Endothelial cell of umbilical vein (primary cell): Measurements from ENCODE around the gene ST3GAL5. TPM values are rescaled to one million over a fixed set of nuclear protein-coding genes. Genes with fewer than 3 reads are reported as not detected.

Experiments used
- BruUV-seq: library from RNA; stranded (reverse); fragments of 400-500 nt; replicated peaks from 2 replicates; lab custom pipeline; 2021; lab: Mats Ljungman, UMichigan
- CTCF ChIA-PET: fragments of 300-600, 350-600 bp; sonication (Branson Sonifier 250); formaldehyde crosslinking; loops from one replicate; lab custom pipeline; 2021; ENCODE audit warnings: antibody characterized with exemption, inconsistent platforms; lab: Charles Lee
- POLR2A ChIA-PET: fragments of 300-600, 350-600 bp; sonication (Branson Sonifier 250); formaldehyde crosslinking; loops from one replicate; lab custom pipeline; 2021; ENCODE audit warnings: antibody characterized with exemption, inconsistent platforms; lab: Charles Lee
- DNase-seq: peaks from one replicate; pipeline ENCODE4 v3.0.0-alpha.2; 2011; ENCODE audit warnings: low read depth, low spot score
- FAIRE-seq: peaks from 2 replicates; lab custom pipeline; 2011; peaks lifted over from hg19 to GRCh38; lab: Jason Lieb, UNC
- H2AFZ ChIP-seq: 2 replicates; pipeline ENCODE4 v1.6.0; 2012; ENCODE audit warnings: low read depth, low read length, control low read depth, inconsistent platforms
- H3K27ac ChIP-seq: 2 replicates; pipeline ENCODE4 v1.5.1; 2011; ENCODE audit warnings: low read depth, mild to moderate bottlenecking, control low read depth, low read length, moderate library complexity; ENCODE audit not compliant: insufficient read depth
- H3K27me3 ChIP-seq, 2 experiments: 2 replicates each; pipeline versions ENCODE4 v1.6.0 to v1.6.1; 2011; ENCODE audit warnings: low read length in 2 of 2, mixed read lengths in 1 of 2; ENCODE audit not compliant: control insufficient read depth in 2 of 2, insufficient read depth in 2 of 2
- H3K36me3 ChIP-seq, 2 experiments: 2 replicates in 1 of 2; 3 replicates in 1 of 2; pipeline ENCODE4 v1.5.1; 2011; ENCODE audit warnings: low read length in 2 of 2, mild to moderate bottlenecking in 1 of 2, moderate library complexity in 1 of 2; ENCODE audit not compliant: control insufficient read depth in 2 of 2, insufficient read depth in 2 of 2; ENCODE audit errors: extremely low read depth in 1 of 2
- H3K4me1 ChIP-seq: 3 replicates; pipeline ENCODE4 v1.5.1; 2011; ENCODE audit warnings: mild to moderate bottlenecking, low read length; ENCODE audit not compliant: control insufficient read depth, insufficient read depth; ENCODE audit errors: extremely low read depth
- H3K4me2 ChIP-seq: 2 replicates; pipeline ENCODE4 v1.6.1; 2011; ENCODE audit warnings: low read length, control low read depth, mixed read lengths; ENCODE audit not compliant: insufficient read depth
- H3K4me3 ChIP-seq, 3 experiments: fragments of 200-600 bp in 1 of 3; sonication (generic), shearing (Covaris generic) in 1 of 3; replicated peaks in 1 of 3; 2 replicates each; pipeline ENCODE4 v1.5.1; 2011 to 2016; ENCODE audit warnings: control low read depth in 3 of 3, low read length in 3 of 3, mild to moderate bottlenecking in 2 of 3, inconsistent platforms in 1 of 3, low read depth in 1 of 3, moderate library complexity in 1 of 3; ENCODE audit not compliant: insufficient read depth in 1 of 3
- H3K79me2 ChIP-seq: 2 replicates; pipeline ENCODE4 v1.6.0; 2012; ENCODE audit warnings: low read length, inconsistent platforms; ENCODE audit not compliant: control insufficient read depth, insufficient read depth
- H3K9ac ChIP-seq: replicated peaks from 2 replicates; pipeline ENCODE3; 2011; ENCODE audit warnings: low read length, control low read depth; ENCODE audit not compliant: insufficient read depth; ENCODE audit errors: extremely low read depth
- H3K9me1 ChIP-seq: replicated peaks from 3 replicates; pipeline ENCODE4 v1.6.0; 2011; ENCODE audit warnings: mild to moderate bottlenecking, low read length; ENCODE audit not compliant: control insufficient read depth, insufficient read depth; ENCODE audit errors: extremely low read depth
- H3K9me3 ChIP-seq: replicated peaks from 2 replicates; pipeline ENCODE4 v1.5.1; 2012; ENCODE audit warnings: low read length, inconsistent platforms; ENCODE audit not compliant: control insufficient read depth, insufficient read depth
- H4K20me1 ChIP-seq: replicated peaks from 2 replicates; pipeline ENCODE3; 2011; ENCODE audit warnings: mild to moderate bottlenecking, low read length; ENCODE audit not compliant: control insufficient read depth, insufficient read depth; ENCODE audit errors: extremely low read depth
- EZH2 ChIP-seq: IDR thresholded peaks from 2 replicates; pipeline ENCODE4 v1.6.1; 2012; ENCODE audit warnings: borderline replicate concordance, low read depth, mild to moderate bottlenecking, moderate library complexity, low read length, inconsistent platforms; ENCODE audit not compliant: severe bottlenecking
- FOS ChIP-seq: IDR thresholded peaks from 2 replicates; pipeline ENCODE4 v1.6.1; 2011; ENCODE audit warnings: mild to moderate bottlenecking, low read length, moderate library complexity, borderline replicate concordance; ENCODE audit not compliant: insufficient read depth
- GATA2 ChIP-seq: IDR thresholded peaks from 2 replicates; pipeline ENCODE4 v1.7.0; 2011; ENCODE audit warnings: low read depth, mild to moderate bottlenecking, moderate library complexity, mixed read lengths, low read length; ENCODE audit not compliant: insufficient read length, insufficient read depth
- JUN ChIP-seq: IDR thresholded peaks from 2 replicates; pipeline ENCODE4 v1.6.1; 2011; ENCODE audit warnings: borderline replicate concordance, low read depth; ENCODE audit not compliant: insufficient read length, insufficient read depth
- MAX ChIP-seq: IDR thresholded peaks from 2 replicates; pipeline ENCODE4 v1.6.1; 2011; ENCODE audit not compliant: insufficient read depth, insufficient read length
- MYC ChIP-seq: IDR thresholded peaks from one replicate; pipeline ENCODE4 v1.6.1; 2011; ENCODE audit warnings: mild to moderate bottlenecking, low read depth, low read length
- POLR2A ChIP-seq: IDR thresholded peaks from 2 replicates; pipeline ENCODE4 v1.6.1; 2012; ENCODE audit warnings: low read depth, mild to moderate bottlenecking, control low read depth, low read length
- POLR2AphosphoS5 ChIP-seq: IDR thresholded peaks from 2 replicates; pipeline ENCODE4 v1.6.1; 2012; ENCODE audit warnings: low read depth, mild to moderate bottlenecking, control low read depth, low read length, moderate library complexity; ENCODE audit not compliant: insufficient read depth
- dilution Hi-C: fragments of 300-500 bp; cut with MboI; formaldehyde crosslinking; loops from one replicate; pipeline ENCODE4 v1.15.0; 2019; ENCODE audit warnings: low sequenced_read_pairs; ENCODE audit not compliant: extremely low pct_ligation_motif_present
- intact Hi-C: fragments of 100-400 bp; cut with micrococcal nuclease; formaldehyde crosslinking; loops from one replicate; pipeline ENCODE4 v1.10.0; 2022
- polyA plus RNA-seq, 4 experiments: library from polyadenylated mRNA; depleted of rRNA in 3 of 4; stranded (reverse) in 3 of 4; unstranded in 1 of 4; fragments of >200 nt; gene quantifications; 2 replicates each; pipeline versions ENCODE4 v1.2.1 to v1.2.3, GENCODE V29; 2011 to 2012; ENCODE audit warnings: missing spikeins in 1 of 4
- total RNA-seq: library from RNA; stranded (reverse); gene quantifications from 2 replicates; pipeline ENCODE4 v1.2.3, GENCODE V29; 2021
- TF ChIP-seq, protein P1 (sequence below), 2 donors: IDR thresholded peaks; 1 replicate in 1 of 2; 2 replicates in 1 of 2; pipeline ENCODE4 v1.5.1; 2011; ENCODE audit warnings: low read length in 2 of 2, mild to moderate bottlenecking in 2 of 2, moderate library complexity in 2 of 2, control low read depth in 1 of 2, inconsistent platforms in 1 of 2, low read depth in 1 of 2; ENCODE audit not compliant: insufficient read depth in 1 of 2; ENCODE audit errors: extremely low read depth in 1 of 2

The ST3GAL5 gene
- total and polyA plus RNA-seq, 2 donors (not counting 3 experiments of a cell fraction or from before 2014, with no cell fraction given) = 9.5 to 16.0 TPM

GRCh38 chr2:85906748-85907147 is 18.0 kb upstream of the ST3GAL5 start:
- Histone ChIP-seq H3K9me3 (no peaks in the 10 kb centered on the region), H3K79me2 (no peaks in the 10 kb centered on the region), H3K9ac (no peak overlapping the region), H2AFZ (no peak overlapping the region), H3K27me3 (peaks cover 6 to 8% of the 10 kb centered on the region in 2 experiments), H4K20me1 (no peaks in the 10 kb centered on the region), H3K9me1 (no peaks in the 10 kb centered on the region), H3K4me3 (no peak overlapping the region), H3K4me1 (no peaks in the 10 kb centered on the region), H3K4me2 (no peak overlapping the region), H3K36me3 (no peaks in the 10 kb centered on the region), H3K27ac (no peak overlapping the region)
- CTCF ChIA-PET = interaction anchor here (1.0 kb wide), 1 partner anchor 80 kb away, joined by 4 read pairs; no protein-coding TSS in a partner anchor
- dilution Hi-C loops = no loop called here
- POLR2A ChIA-PET = no interaction called here
- DNase-seq (no peak), FAIRE-seq (no peak)
- no TSS peak for BruUV-seq
- intact Hi-C loops = no loop called here
- TF ChIP-seq GATA2 (no peak), MYC (no peak), FOS (no peak), MAX (no peak), JUN (no peak), EZH2 (no peak), POLR2AphosphoS5 (no peak), POLR2A (no peak)
- TF ChIP-seq, protein P1, sequence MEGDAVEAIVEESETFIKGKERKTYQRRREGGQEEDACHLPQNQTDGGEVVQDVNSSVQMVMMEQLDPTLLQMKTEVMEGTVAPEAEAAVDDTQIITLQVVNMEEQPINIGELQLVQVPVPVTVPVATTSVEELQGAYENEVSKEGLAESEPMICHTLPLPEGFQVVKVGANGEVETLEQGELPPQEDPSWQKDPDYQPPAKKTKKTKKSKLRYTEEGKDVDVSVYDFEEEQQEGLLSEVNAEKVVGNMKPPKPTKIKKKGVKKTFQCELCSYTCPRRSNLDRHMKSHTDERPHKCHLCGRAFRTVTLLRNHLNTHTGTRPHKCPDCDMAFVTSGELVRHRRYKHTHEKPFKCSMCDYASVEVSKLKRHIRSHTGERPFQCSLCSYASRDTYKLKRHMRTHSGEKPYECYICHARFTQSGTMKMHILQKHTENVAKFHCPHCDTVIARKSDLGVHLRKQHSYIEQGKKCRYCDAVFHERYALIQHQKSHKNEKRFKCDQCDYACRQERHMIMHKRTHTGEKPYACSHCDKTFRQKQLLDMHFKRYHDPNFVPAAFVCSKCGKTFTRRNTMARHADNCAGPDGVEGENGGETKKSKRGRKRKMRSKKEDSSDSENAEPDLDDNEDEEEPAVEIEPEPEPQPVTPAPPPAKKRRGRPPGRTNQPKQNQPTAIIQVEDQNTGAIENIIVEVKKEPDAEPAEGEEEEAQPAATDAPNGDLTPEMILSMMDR (IDR thresholded peaks at IDR 0.05; ENCODE audit: extremely low read depth in 1 of 2, insufficient read depth in 1 of 2, low read depth in 1 of 2, low read length in 2 of 2) = no peak
